ENCODE results near the gene HSPB7. TPM values are rescaled to one million over a fixed set of nuclear protein-coding genes. Genes with fewer than 3 reads are reported as not detected.

HSPB7 gene
- total and polyA plus RNA-seq, 2 donors (not counting 3 experiments of a cell fraction or from before 2014, with no cell fraction given): not detected

DNA sequence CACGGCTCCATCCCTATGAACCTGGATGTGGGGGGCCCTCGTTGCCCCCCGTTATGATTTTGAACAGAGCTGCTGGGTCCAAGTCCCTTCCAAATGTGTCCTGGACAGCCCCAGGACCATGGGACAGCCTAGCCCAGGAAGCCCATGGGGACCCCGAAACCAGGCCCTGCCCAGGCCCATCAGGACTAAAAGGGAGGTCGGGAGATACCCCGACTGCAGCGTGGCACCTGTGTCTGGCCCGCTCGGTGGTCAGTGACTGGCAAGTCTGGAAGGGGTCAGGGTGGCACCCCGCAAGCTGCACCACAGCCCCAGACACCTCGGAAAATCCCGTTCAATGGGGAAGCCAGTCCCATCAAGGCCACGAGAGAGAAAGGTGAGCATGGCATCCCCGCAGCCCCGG is 24.2 kb downstream of the HSPB7 start:
- BruUV-seq (replicated peaks): no TSS peak
- ChIA-PET POLR2A (no interaction called here), CTCF (interaction anchor here (1.1 to 2.9 kb wide), 10 partner anchors 8 to 202 kb away, joined by 3 to 34 read pairs (median 9); no protein-coding TSS in a partner anchor)
- H3K9me1 ChIP-seq (replicated peaks; ENCODE audit: control insufficient read depth, extremely low read depth, insufficient read depth, low read length): no peaks in the 10 kb centered on the region
- no peak for DNase-seq (ENCODE audit: low read depth, low spot score)
- H4K20me1 ChIP-seq (replicated peaks; ENCODE audit: control insufficient read depth, extremely low read depth, insufficient read depth, low read length): no peaks in the 10 kb centered on the region
- H3K9ac ChIP-seq (replicated peaks; ENCODE audit: extremely low read depth, insufficient read depth, low read length): no peak overlapping the region
- no peak overlapping the region for H3K4me2 ChIP-seq (ENCODE audit: insufficient read depth, low read length)
- dilution Hi-C loops (cut with MboI; ENCODE audit: extremely low pct_ligation_motif_present, low sequenced_read_pairs) (no loop called here), intact Hi-C loops (cut with micrococcal nuclease) (loop anchor here (1.0 to 2.0 kb wide), 6 partner anchors 36 to 201 kb away; no protein-coding TSS in a partner anchor)
- TF ChIP-seq POLR2AphosphoS5 (IDR thresholded peaks at IDR 0.05; ENCODE audit: insufficient read depth, low read depth, low read length): no peak
- TF ChIP-seq, protein P1, sequence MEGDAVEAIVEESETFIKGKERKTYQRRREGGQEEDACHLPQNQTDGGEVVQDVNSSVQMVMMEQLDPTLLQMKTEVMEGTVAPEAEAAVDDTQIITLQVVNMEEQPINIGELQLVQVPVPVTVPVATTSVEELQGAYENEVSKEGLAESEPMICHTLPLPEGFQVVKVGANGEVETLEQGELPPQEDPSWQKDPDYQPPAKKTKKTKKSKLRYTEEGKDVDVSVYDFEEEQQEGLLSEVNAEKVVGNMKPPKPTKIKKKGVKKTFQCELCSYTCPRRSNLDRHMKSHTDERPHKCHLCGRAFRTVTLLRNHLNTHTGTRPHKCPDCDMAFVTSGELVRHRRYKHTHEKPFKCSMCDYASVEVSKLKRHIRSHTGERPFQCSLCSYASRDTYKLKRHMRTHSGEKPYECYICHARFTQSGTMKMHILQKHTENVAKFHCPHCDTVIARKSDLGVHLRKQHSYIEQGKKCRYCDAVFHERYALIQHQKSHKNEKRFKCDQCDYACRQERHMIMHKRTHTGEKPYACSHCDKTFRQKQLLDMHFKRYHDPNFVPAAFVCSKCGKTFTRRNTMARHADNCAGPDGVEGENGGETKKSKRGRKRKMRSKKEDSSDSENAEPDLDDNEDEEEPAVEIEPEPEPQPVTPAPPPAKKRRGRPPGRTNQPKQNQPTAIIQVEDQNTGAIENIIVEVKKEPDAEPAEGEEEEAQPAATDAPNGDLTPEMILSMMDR (IDR thresholded peaks at IDR 0.05; ENCODE audit: extremely low read depth in 1 of 2, insufficient read depth in 1 of 2, low read depth in 1 of 2, low read length in 2 of 2): no peak
- TF ChIP-seq, protein P2, sequence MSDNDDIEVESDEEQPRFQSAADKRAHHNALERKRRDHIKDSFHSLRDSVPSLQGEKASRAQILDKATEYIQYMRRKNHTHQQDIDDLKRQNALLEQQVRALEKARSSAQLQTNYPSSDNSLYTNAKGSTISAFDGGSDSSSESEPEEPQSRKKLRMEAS (IDR thresholded peaks at IDR 0.05; ENCODE audit: insufficient read depth, insufficient read length): no peak
- no peak for TF ChIP-seq POLR2A (IDR thresholded peaks at IDR 0.05; ENCODE audit: low read depth, low read length)
- no peak for TF ChIP-seq JUN (IDR thresholded peaks at IDR 0.05; ENCODE audit: borderline replicate concordance, insufficient read depth, insufficient read length, low read depth)
- no peak overlapping the region for H3K4me3 ChIP-seq (replicated peaks in 1 of 3; ENCODE audit: insufficient read depth in 1 of 3, low read depth in 1 of 3, low read length in 3 of 3)
- no peaks in the 10 kb centered on the region for H3K9me3 ChIP-seq (replicated peaks; ENCODE audit: control insufficient read depth, insufficient read depth, low read length)
- no peaks in the 10 kb centered on the region for H3K4me1 ChIP-seq (ENCODE audit: control insufficient read depth, extremely low read depth, insufficient read depth, low read length)
- no peaks in the 10 kb centered on the region for H3K79me2 ChIP-seq (ENCODE audit: control insufficient read depth, insufficient read depth, low read length)
- no peak overlapping the region for H2AFZ ChIP-seq (ENCODE audit: low read depth, low read length)
- no peaks in the 10 kb centered on the region for H3K27me3 ChIP-seq (ENCODE audit: control insufficient read depth in 2 of 2, insufficient read depth in 2 of 2, low read length in 2 of 2)
- H3K36me3 ChIP-seq (ENCODE audit: control insufficient read depth in 2 of 2, extremely low read depth in 1 of 2, insufficient read depth in 2 of 2, low read length in 2 of 2): no peaks in the 10 kb centered on the region
- no peak for FAIRE-seq
- H3K27ac ChIP-seq (ENCODE audit: insufficient read depth, low read depth, low read length): no peak overlapping the region

Measured in endothelial cell of umbilical vein (primary cell).